GM12872 (cell line): ENCODE data around the gene PXT1.

Experiments
- TF ChIP-seq, protein P1 (sequence below): IDR thresholded peaks from 3 replicates; pipeline ENCODE4 v1.5.1; 2011; ENCODE audit warnings: low read depth, mild to moderate bottlenecking, low read length, moderate library complexity; ENCODE audit not compliant: insufficient read depth

The PXT1 gene

DNA sequence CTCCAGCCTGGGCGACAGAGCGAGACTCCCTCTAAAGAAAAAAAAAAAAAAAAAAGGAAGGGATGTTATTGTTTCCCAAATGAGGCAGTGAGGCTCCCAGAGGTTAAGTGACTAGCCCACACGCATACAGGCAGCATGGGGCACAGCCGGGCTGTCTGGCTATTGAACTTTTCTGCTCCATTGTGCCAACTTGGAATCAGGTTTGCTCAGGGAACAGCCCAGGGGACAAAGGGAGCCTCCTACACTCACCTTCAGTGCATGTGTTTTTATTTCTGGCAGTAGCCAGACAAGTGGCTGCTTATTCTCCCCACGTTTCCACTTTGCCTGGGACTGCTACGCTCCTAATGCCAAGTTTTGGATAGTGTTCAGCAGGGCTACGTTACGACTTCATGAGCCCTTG, 65.9 kb downstream of the PXT1 start:
- TF ChIP-seq, protein P1, sequence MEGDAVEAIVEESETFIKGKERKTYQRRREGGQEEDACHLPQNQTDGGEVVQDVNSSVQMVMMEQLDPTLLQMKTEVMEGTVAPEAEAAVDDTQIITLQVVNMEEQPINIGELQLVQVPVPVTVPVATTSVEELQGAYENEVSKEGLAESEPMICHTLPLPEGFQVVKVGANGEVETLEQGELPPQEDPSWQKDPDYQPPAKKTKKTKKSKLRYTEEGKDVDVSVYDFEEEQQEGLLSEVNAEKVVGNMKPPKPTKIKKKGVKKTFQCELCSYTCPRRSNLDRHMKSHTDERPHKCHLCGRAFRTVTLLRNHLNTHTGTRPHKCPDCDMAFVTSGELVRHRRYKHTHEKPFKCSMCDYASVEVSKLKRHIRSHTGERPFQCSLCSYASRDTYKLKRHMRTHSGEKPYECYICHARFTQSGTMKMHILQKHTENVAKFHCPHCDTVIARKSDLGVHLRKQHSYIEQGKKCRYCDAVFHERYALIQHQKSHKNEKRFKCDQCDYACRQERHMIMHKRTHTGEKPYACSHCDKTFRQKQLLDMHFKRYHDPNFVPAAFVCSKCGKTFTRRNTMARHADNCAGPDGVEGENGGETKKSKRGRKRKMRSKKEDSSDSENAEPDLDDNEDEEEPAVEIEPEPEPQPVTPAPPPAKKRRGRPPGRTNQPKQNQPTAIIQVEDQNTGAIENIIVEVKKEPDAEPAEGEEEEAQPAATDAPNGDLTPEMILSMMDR: no peak

DNA sequence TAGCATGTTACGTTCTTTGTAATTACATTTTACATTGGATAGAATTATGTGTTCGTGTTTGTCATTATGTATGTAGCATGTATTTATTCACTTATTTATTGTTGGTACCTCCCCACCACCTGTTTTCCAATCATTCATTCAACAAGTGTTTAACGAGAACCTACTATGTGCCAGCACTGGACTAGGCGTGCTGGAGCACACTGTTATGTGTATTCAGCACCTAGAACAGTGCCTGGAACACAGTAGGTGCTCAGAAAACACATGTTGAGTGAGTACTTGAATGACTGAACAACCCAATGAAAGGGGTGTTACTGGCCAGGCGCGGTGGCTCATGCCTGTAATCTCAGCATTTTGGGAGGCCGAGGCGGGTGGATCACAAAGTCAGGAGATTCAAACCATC, 66.5 kb downstream of the PXT1 start:
- TF ChIP-seq, protein P1: no peak

DNA sequence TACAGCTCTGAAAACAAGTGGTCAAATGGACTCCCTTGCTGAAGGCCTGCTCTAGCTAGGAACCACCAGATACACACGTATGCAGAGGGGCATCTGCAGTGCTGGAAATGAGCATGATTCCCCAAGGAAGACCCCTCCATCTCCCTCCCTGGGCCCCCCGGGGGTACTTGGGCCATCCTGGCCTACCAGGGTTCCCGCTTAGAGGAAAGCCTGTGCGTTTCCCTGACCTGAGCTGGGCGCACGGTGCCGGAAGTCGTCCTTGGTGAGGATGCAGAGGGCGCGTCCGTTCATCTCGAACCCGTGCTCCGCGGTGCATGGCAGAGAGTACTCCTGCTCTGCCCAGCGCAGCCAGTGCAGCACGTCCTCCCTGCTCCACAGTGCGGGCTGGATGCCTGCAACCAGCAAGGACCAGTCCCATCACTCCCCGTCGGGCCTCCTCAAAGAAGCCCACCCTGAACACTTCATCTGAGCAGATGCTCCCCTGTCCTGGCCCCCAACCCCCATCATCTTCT, 67.0 kb downstream of the PXT1 start:
- TF ChIP-seq, protein P1: no peak

DNA sequence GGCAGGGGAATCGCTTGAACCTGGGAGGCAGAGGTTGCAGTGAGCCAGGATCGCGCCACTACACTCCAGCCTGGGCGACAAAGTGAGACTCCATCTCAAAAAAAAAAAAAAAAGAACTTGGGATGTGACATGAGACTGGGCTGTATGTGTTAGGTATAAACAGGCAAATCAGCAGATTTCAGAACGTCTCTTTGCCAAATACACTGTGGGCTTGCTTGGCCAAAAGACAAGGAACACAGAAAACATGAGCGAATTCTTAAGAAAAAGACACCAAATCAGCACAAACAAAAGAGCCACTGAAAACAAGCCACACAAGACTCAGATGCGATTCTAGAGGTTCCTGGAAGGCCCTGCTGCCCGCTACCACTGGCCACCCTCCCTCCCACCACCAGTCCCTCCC, 67.7 kb downstream of the PXT1 start:
- TF ChIP-seq, protein P1: no peak

DNA sequence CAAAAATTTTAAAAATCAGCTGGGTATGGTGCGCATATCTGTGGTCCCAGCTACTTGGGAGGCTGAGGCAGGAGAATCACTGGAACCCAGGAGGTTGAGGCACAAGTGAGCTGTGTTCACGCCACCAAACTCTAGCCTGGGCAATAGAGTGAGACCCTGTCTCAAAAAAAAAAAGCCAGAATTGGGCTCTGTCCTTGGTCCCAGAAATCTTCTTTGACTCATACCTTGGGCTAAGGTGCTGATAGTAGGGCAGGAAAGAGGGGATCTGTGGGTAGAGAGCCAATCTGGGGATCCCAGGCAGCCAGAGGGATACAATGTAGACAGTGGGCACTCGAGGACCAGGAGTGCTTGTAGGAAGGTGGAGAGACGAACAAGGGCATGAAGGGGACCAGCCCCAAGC, 68.5 kb downstream of the PXT1 start:
- TF ChIP-seq, protein P1: no peak

DNA sequence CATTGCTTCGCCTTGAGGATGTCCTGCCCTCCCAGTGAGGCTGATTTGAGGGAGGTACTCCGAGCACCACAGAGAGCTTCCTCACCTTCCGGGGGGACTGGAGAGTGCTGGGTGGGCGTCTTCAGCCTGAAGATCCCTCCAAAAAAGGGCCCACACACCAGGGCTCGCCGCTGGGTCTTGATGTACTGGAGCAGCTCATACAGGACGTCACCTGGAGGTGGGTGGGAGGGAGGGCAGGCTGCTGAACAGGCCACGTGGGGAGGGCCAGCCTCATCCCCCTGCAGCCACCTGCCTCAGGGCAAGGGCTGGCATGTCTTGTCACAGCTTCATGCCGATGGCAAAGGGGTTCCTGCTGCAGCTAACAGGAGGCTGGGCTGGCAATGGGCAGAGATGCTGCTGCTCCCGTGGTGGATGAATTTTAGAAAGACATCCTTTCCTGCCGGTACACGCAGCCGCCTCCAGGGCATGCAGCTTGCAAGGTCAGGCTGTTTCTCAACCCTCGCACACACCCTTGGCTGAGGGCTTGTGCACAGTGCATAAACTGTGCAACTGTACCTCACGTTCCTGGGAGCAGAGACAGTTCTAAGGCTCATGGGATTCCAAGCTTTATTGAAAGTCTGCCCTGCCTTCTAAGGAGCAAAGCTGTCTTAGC, 69.2 kb downstream of the PXT1 start:
- TF ChIP-seq, protein P1: no peak

DNA sequence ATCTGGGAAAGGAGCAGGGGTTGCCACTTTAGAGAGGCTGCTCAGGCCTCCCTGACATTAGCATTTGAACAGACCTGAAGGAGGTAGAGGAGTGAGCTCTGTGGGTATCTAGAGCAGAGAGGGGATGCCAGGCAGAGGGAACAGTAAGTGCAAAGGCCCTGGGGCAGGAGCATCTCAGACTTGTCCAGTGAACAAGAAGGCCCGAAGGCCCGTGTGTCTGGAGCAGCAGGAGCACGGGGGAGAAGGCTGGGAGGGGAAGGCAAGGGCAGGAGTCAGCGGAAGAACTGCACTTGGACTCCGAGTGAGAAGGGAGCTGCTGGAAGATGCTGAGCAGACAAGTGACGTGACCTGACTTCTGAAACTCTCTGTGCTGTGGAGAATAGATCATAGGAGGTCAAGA, 70.6 kb downstream of the PXT1 start:
- TF ChIP-seq, protein P1: no peak
